Prostate gland (tissue), 2 donors: ENCODE results near the gene HMG20B. TPM values are rescaled to one million over a fixed set of nuclear protein-coding genes. Genes with fewer than 3 reads are reported as not detected.
A peak's percentile ranks its signal among the peaks of the same experiment; 100 is the strongest.

Source experiments
- DNase-seq: peaks from one replicate; pipeline ENCODE4 v3.0.0-alpha.2; 2019; ENCODE audit warnings: low spot score
- H3K27ac ChIP-seq, 2 donors: fragments of 200-600 bp; sonication (generic); 2 replicates each; pipeline ENCODE4 v1.5.1; 2017 to 2019
- H3K27me3 ChIP-seq: fragments of 200-600 bp; sonication (generic); replicated peaks from 2 replicates; pipeline ENCODE4 v1.5.1; 2019; ENCODE audit not compliant: insufficient read depth
- H3K36me3 ChIP-seq, 2 donors: fragments of 200-600 bp; sonication (generic); 1 replicate in 1 of 2; 2 replicates in 1 of 2; pipeline versions ENCODE4 v1.5.1 to v1.8.1; 2017 to 2019
- H3K4me1 ChIP-seq: fragments of 200-600 bp; sonication (generic); replicated peaks from 2 replicates; pipeline ENCODE4 v1.5.1; 2019
- H3K4me3 ChIP-seq, 2 donors: fragments of 200-600 bp; sonication (generic); 2 replicates each; pipeline ENCODE4 v1.5.1; 2017 to 2019
- H3K9me3 ChIP-seq: fragments of 200-600 bp; sonication (generic); 2 replicates; pipeline ENCODE4 v1.5.1; 2017
- POLR2A ChIP-seq: fragments of 450-650 bp; IDR thresholded peaks from one replicate; pipeline ENCODE4 v1.6.1; 2016; ENCODE audit warnings: antibody characterized with exemption, mild to moderate bottlenecking
- POLR2AphosphoS5 ChIP-seq: sonication (generic); formaldehyde crosslinking; IDR thresholded peaks from one replicate; pipeline ENCODE4 v1.6.1; 2017; ENCODE audit warnings: antibody characterized with exemption
- WGBS: methylation state at CpG from one replicate; pipeline ENCODE4 v1.1.5; 2018; 5-methylcytosine and 5-hydroxymethylcytosine counted together
- intact Hi-C: fragments of 100-400 bp; cut with DNase I; formaldehyde crosslinking; loops from one replicate; pipeline ENCODE4 v1.14.2; 2022
- total RNA-seq, 2 donors: library from RNA; depleted of rRNA; stranded (reverse); fragments of >200 nt; gene quantifications; one replicate each; pipeline ENCODE4 v1.1.0, GENCODE V29; 2016
- TF ChIP-seq, protein P1 (sequence below), 4 experiments: fragments of 200-600 bp in 2 of 4; fragments of 450-650 bp in 2 of 4; sonication (generic) in 2 of 4; IDR thresholded peaks; 1 replicate in 3 of 4; 2 replicates in 1 of 4; pipeline ENCODE4 v1.5.1; 2016 to 2019; ENCODE audit warnings: antibody characterized with exemption in 4 of 4, mild to moderate bottlenecking in 2 of 4, moderate library complexity in 2 of 4

HMG20B gene
- total RNA-seq, 2 donors from 2014 or later: 184 to 369 TPM

DNA sequence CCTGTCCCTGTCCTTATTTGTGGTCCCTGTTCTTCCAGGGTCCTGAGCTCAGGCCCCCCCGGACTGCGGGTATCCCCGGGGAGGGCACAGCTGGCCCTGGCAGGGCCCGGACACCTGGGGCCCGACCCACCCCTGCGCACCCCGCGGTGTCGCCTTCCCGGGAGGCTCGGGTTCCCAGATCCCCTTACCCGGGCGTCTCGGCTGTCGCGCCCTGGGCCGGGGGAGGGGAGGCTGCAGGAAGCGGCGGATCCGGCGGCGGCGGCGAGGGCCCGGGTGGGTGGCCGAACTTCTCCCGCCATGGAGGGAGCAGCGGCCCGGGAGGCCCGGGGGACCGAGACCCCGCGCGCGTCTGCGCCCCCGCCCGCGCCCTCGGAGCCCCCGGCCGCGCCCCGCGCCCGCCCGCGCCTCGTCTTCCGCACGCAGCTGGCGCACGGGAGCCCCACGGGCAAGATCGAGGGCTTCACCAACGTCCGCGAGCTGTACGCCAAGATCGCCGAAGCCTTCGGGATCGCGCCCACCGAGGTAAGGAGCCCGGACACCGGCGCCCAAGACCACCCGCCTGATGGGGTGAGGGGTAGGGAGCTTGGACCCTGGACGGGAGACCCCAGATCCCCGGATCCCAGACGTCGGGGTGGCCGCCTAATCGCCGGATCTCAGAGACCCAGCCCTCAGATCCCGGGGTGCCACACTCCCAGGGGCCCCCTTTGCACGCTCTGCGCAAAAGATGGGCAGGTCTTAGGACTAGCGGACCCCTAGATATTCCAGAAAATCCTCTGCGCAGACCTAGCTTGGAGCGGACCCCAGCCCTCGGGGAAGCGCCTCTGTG lies 12.8 kb downstream of the HMG20B start, which contains the start of gene GIPC3:
GIPC3 (plus strand) TSS at position 178 of the 826 bp plus-strand sequence; CDS start at position 298, 120 bp downstream.
- Histone ChIP-seq H3K36me3 (no peaks in the 10 kb centered on the region), H3K4me1 (no peaks in the 10 kb centered on the region), H3K27ac (no peak within 1 kb of the TSS), H3K4me3 (peak within 1 kb of the TSS; percentile 12 to 21), H3K27me3 (no peaks in the 10 kb centered on the region), H3K9me3 (no peaks in the 10 kb centered on the region)
- 3% methylated on average over 42 of the region's 84 CpGs for WGBS
- intact Hi-C loops: no loop called here
- no peak for DNase-seq
- TF ChIP-seq, protein P1, sequence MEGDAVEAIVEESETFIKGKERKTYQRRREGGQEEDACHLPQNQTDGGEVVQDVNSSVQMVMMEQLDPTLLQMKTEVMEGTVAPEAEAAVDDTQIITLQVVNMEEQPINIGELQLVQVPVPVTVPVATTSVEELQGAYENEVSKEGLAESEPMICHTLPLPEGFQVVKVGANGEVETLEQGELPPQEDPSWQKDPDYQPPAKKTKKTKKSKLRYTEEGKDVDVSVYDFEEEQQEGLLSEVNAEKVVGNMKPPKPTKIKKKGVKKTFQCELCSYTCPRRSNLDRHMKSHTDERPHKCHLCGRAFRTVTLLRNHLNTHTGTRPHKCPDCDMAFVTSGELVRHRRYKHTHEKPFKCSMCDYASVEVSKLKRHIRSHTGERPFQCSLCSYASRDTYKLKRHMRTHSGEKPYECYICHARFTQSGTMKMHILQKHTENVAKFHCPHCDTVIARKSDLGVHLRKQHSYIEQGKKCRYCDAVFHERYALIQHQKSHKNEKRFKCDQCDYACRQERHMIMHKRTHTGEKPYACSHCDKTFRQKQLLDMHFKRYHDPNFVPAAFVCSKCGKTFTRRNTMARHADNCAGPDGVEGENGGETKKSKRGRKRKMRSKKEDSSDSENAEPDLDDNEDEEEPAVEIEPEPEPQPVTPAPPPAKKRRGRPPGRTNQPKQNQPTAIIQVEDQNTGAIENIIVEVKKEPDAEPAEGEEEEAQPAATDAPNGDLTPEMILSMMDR (IDR thresholded peaks at IDR 0.05): no peak
- TF ChIP-seq POLR2AphosphoS5 (no peak), POLR2A (no peak)

DNA sequence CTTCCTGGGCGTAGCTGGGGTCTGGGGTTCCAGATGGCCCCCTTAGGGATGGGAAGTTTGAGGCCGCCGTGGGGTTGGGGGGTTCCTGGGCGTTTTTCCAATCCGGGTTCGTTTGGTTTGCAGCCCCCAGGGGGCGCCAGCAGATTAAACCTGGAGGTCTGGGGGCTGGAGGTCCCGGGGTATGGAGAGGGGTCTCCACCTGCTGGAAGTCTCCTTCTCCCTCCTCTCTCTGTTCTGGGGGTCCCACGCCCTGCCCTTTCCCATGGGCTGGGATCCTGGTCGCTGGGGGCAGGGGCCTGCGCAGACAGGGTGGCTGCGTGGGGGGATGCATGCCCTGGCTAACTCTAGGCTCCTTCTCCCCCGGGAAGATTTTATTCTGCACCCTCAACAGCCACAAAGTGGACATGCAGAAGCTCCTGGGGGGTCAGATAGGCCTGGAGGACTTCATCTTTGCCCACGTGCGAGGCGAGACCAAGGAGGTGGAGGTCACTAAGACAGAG lies 13.4 kb downstream of the HMG20B start:
- H3K27ac ChIP-seq: no peak overlapping the region
- no peaks in the 10 kb centered on the region for H3K27me3 ChIP-seq
- 29% methylated on average over 16 of the region's 16 CpGs for WGBS
- no peaks in the 10 kb centered on the region for H3K36me3 ChIP-seq
- peak overlapping the region; percentile 12 to 21 for H3K4me3 ChIP-seq
- H3K4me1 ChIP-seq: no peaks in the 10 kb centered on the region
- DNase-seq: no peak
- intact Hi-C loops: no loop called here
- TF ChIP-seq POLR2AphosphoS5 (no peak), POLR2A (no peak)
- TF ChIP-seq, protein P1 (IDR thresholded peaks at IDR 0.05): peak in 1 of 4 experiments; percentile 25
- H3K9me3 ChIP-seq: no peaks in the 10 kb centered on the region

DNA sequence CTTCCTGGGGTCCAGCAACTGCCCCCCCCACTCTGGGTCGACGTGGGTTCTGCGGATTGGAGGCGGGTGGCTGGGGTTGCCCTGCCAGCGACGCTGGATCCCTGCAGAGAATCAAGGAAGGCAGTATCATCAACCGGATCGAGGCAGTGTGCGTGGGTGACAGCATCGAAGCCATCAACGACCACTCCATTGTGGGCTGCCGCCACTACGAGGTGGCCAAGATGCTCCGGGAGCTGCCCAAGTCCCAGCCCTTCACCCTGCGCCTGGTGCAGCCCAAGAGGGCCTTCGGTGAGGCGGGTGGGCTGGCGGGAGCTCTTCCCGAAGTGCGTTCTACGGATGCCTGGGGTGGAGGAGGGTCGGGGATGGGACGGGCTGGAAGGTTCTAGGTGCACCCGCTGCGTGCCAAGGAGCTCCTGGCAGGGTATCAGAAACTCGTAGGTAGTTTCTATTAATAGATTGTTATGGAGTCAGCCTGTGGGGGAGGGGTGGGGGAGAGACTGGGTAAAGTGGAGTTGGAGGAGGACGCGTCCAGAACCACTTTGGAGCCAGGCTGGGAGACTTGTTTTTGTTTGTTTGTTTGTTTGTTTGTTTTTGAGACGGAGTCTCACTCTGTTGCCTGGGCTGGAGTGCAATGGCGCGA lies 14.1 kb downstream of the HMG20B start:
- H3K4me3 ChIP-seq: no peak overlapping the region
- 55% methylated on average over 26 of the region's 31 CpGs for WGBS
- H3K27ac ChIP-seq: no peak overlapping the region
- no peaks in the 10 kb centered on the region for H3K4me1 ChIP-seq
- no peaks in the 10 kb centered on the region for H3K27me3 ChIP-seq
- H3K9me3 ChIP-seq: no peaks in the 10 kb centered on the region
- TF ChIP-seq POLR2A (no peak), POLR2AphosphoS5 (no peak)
- TF ChIP-seq, protein P1 (IDR thresholded peaks at IDR 0.05): no peak
- intact Hi-C loops: no loop called here
- no peak for DNase-seq
- no peaks in the 10 kb centered on the region for H3K36me3 ChIP-seq

DNA sequence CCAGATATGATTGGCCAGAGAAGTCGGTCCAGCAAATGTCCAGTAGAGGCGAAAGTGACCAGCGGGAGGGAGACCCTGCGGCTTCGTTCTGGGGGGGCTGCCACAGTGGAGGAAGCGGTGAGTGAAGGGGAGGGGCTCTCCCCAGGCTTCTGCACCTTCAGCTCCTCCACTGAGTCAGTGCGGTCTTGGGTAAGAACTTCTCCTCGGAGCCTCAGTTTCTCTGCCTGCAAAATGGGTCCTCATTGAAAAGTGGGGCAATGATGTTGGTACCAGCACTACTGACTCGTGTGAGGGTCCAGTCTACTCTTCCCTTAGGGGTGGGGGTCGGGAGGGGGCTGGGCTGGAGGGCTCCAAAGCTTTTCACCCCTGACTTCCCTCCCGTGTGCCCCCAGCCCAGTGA lies 16.7 kb downstream of the HMG20B start:
- intact Hi-C loops: no loop called here
- H3K9me3 ChIP-seq: no peaks in the 10 kb centered on the region

More for the DNA sequence above, 16.7 kb downstream of the HMG20B start:
- DNase-seq: no peak
- H3K27ac ChIP-seq: no peak overlapping the region
- no peaks in the 10 kb centered on the region for H3K36me3 ChIP-seq
- H3K27me3 ChIP-seq: no peaks in the 10 kb centered on the region
- WGBS: 88% methylated on average over 11 of the region's 11 CpGs
- TF ChIP-seq POLR2AphosphoS5 (no peak), POLR2A (no peak)
- TF ChIP-seq, protein P1 (IDR thresholded peaks at IDR 0.05): no peak
- H3K4me3 ChIP-seq: no peak overlapping the region
- no peaks in the 10 kb centered on the region for H3K4me1 ChIP-seq
